Stimulated activated CD4-positive, alpha-beta T cell treated with anti-CD3 and anti-CD28 coated beads, Interleukin-15, amount 100 ng/mL, for 48 hours (primary cell): ENCODE measurements around the gene KIRREL3.

ENCODE experiments used
- DNase-seq, 2 donors: peaks; one replicate each; pipeline ENCODE4 v3.0.0-alpha.2; 2020; ENCODE audit warnings: low read depth in 2 of 2

The KIRREL3 gene

GRCh38 chr11:126634963-126635362, 365.6 kb downstream of the KIRREL3 start:
- no peak for DNase-seq

GRCh38 chr11:126633330-126633729, 367.2 kb downstream of the KIRREL3 start:
- DNase-seq = no peak

GRCh38 chr11:126630893-126631798, 369.4 kb downstream of the KIRREL3 start:
- no peak for DNase-seq

GRCh38 chr11:126630488-126630887, 370.1 kb downstream of the KIRREL3 start:
- DNase-seq = no peak

- DNase-seq = no peak
These were observed 371.6 kb downstream of the KIRREL3 start for GRCh38 chr11:126628790-126629621.

GRCh38 chr11:126628450-126628789, 372.1 kb downstream of the KIRREL3 start:
- no peak for DNase-seq

GRCh38 chr11:126627421-126627820, 373.1 kb downstream of the KIRREL3 start:
- DNase-seq = no peak

- DNase-seq = no peak
These were observed 376.1 kb downstream of the KIRREL3 start for GRCh38 chr11:126624506-126624905.

- no peak for DNase-seq
These were observed 381.1 kb downstream of the KIRREL3 start for GRCh38 chr11:126619516-126619915.

- no peak for DNase-seq
These were observed 384.7 kb downstream of the KIRREL3 start for GRCh38 chr11:126615845-126616244.

GRCh38 chr11:126613272-126613671, 387.3 kb downstream of the KIRREL3 start:
- DNase-seq = no peak

- no peak for DNase-seq
These were observed 387.9 kb downstream of the KIRREL3 start for GRCh38 chr11:126612671-126613070.

GRCh38 chr11:126611438-126611837, 389.1 kb downstream of the KIRREL3 start:
- DNase-seq = no peak

- DNase-seq = no peak
These were observed 391.9 kb downstream of the KIRREL3 start for GRCh38 chr11:126608658-126609057.

- DNase-seq = no peak
These were observed 392.6 kb downstream of the KIRREL3 start for GRCh38 chr11:126607776-126608541.

- DNase-seq = peak in 1 of 2 donors; percentile 4
These were observed 393.2 kb downstream of the KIRREL3 start for GRCh38 chr11:126607374-126607773.

- DNase-seq = no peak
These were observed 394.1 kb downstream of the KIRREL3 start for GRCh38 chr11:126606484-126606883.

GRCh38 chr11:126604461-126604860, 396.1 kb downstream of the KIRREL3 start:
- no peak for DNase-seq

- DNase-seq = no peak
These were observed 397.1 kb downstream of the KIRREL3 start for GRCh38 chr11:126603486-126603885.

GRCh38 chr11:126602993-126603392, 397.6 kb downstream of the KIRREL3 start:
- DNase-seq = no peak

GRCh38 chr11:126602349-126602940, 398.1 kb downstream of the KIRREL3 start:
- no peak for DNase-seq
